Stimulated activated CD4-positive, alpha-beta T cell treated with anti-CD3 and anti-CD28 coated beads, Interleukin-4, amount 100 ng/mL, for 48 hours (primary cell): ENCODE measurements around the gene SERPINB1.
"Not testable (repeated sequence)": the region's sequence is repeated elsewhere in the genome, so short reads cannot be mapped to it uniquely, and the experiment has no call there.

Source experiments
- DNase-seq, 2 donors: peaks; one replicate each; pipeline ENCODE4 v3.0.0-alpha.2; 2020; ENCODE audit warnings: low read depth in 2 of 2

Gene SERPINB1

DNA sequence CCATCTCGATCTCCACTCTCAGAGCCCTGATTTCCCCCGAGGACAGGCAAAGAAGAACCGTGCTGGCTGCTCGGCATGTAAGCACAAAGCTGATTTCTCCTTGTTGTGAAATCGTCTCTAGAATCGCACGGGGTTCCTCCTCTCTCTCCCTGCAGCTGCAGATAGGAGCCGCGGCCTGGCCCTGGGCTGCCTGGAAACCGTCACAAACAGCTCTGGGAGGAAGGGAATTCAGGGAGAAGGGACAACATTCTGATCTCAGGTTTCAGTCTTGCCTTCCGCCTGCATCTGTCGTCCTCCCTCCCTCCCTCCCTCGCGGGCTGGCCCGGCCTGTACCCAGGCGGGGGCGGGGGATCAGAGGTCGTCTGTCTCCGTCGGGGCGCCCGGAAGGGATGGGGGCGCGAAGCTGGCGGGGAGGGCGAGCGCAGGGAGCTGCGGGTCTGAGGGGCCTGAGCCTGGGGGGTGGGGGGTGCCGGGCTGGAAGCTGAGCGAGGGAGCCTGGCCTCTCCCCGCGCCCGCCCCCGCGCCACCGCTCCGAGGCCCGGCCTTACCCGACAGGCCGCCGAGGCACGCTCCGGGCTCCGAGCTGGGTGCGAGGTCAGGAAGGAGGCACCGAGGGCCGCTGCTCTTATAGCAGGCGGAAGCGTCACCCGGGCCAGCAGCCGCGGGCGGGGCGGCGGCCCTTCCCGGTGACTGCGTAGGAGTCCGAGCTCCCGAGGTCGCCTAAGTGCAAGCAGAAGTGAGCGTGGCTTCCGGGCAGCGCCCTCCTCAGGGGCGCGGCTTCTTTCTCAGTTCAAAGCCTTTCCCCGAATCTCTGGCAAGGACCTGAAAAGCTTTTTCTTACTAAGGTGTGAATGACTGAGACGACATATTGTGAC is at the start of gene SERPINB1:
TSS of gene SERPINB1 (minus strand) at position 600 of the 875 bp plus-strand sequence. CDS start 1,277 bp downstream, outside the sequence.
- peak; percentile 79 to 85 for DNase-seq

DNA sequence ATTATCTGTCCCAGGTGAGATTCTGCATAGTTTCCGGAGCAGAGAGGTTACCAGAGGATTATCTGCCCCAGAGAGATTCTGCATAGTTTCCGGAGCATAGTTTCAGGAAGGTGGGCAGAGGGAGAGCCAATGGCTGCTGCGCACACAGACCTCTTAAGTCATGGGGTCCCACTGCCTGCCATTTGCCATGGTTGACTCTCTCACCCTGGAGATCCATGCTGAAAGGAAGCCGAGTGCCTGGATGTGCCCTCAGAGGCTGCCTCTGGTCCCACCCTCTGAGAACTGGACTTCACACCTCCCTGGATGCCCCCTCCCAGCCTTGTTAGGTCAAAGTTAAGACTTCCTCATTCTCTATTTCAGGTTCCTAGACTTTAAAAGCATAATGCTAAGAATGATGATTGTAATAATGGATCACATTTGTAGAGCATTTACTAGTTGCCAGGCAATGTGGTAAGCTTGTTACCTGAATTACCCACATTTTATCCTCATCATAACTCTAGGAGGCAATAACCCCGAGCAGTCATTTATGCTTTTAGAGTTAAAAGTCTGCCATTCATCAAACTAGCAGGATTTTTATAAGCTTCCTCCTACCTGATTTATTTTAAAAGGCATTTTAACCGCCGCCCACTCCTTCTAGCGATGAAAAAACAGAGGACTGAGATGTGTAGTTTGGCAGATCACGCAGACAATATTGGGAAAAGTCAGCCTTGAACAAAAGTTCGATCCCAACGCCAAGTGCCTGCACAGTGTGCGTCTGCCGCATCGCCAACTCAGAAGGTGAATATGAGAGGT is 49.5 kb upstream of the SERPINB1 start:
- DNase-seq = no peak

DNA sequence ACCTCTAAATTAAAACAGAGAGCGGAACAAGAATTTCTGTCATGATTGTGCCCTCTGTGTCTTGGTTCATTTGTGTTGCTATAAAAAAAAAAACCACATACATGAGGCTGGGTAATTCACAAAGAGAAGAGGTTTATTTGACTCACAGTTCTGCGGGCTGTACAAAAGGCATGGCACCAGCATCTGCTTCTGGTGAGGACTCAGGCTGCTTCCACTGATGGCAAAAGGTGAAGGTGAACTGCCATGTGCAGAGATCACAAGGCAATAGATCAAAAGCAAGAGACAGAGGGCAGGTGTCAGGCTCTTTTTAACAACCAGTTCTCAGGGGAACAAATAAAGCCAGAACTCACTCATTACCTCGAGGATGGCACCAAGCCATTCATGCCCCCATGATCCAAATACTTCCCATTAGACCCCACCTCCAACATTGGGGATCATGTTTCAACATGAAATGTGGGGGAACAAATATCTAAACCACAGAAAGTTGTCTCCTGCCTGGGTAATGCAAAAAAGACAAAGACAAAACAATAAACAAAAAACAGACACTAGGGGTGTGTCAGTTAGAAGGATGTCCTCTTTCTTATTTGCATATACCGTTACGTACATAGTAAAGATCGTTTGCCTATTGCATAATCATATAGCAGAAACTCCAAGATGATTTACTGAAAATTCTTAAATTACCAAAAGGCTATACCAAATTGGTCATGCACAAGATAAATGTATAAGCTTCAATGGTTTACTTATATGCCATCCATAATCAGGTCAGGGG is 44.5 kb upstream of the SERPINB1 start:
- no peak for DNase-seq

DNA sequence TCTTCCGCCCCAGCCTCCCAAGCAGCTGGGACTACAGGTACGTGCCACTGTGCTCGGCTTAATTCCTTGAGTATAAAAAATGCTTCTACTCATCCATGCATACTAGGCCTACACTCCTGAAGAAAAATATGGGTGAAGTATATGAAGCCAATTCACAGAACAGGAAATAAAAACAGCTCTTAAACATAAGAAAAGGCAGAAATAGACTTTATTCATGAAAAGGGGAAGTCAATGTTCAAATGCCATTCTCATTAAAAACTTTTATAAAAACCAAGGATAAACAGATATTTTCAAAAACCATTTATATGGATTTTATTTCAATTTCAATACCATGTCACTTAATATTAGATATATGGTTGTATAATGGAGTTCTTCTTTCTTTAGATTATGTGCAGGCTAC is 43.1 kb upstream of the SERPINB1 start:
- no peak for DNase-seq

DNA sequence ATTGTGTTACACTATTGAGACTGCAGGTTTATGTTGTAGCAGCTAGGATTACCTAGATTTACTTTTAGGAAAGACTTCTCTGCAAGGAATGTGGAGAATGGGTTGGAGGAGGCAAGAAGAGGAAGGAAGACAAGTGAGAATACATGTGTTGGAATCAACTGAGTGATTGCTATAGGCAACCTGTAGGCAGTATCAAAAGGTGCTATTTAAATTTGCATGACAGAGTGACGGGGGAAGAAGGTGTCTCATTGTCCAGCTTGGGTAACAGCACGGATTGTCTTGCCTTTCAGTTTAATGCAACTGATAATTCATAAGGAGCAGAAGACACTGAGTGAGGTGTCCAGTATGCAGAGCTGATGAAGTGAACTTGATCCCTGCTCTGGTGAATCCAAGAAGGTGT is 42.0 kb upstream of the SERPINB1 start:
- no peak for DNase-seq

DNA sequence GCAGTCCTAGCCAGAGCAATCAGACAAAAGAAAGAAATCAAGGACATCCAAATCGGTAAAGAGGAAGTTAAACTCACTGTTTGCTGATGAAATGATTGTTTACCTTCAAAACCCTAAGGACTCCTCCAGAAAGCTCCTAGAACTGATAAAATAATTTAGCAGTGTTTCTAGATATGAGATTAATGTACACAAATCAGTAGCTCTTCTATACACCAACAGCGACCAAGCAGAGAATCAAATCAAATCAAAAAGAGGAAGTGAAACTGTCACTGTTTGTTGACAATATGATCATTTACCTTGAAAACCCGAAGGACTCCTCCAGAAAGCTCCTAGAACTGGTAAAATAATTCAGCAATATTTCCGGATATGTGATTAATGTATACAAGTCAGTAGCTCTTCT is 39.8 kb upstream of the SERPINB1 start:
- no peak for DNase-seq

DNA sequence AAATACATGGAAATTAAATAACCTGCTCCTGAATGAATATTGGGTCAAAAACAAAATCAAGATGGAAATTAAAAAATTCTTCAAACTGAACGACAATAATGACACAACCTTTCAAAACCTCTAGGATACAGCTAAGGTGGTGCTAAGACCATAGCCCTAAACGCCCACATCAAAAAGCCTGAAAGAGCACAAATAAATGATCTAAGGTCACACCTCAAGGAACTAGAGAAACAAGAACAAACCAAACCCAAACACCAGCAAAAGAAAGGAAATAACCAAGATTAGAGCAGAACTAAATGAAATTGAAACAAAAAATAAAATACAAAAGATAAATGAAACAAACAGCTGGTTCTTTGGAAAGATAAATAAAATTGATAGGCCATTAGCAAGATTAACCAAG is 38.5 kb upstream of the SERPINB1 start:
- not testable (repeated sequence) for DNase-seq

DNA sequence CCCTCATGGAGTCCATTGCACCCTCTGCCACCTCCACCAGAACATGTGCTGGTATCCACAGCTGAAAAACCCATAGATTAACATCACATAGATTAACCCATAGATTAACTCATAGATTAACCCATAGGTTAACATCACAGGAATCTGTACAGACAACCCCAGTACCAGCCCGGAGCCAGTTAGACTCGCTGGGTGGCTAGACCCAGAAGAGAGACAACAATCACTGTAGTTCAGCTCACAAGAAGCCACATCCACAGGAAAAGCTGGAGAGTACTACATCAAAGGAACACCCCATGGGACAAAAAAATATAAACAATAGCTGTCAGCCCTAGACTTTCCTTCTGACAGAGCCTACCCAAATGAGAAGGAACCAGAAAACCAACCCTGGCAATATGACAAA is 36.3 kb upstream of the SERPINB1 start:
- DNase-seq = no peak

DNA sequence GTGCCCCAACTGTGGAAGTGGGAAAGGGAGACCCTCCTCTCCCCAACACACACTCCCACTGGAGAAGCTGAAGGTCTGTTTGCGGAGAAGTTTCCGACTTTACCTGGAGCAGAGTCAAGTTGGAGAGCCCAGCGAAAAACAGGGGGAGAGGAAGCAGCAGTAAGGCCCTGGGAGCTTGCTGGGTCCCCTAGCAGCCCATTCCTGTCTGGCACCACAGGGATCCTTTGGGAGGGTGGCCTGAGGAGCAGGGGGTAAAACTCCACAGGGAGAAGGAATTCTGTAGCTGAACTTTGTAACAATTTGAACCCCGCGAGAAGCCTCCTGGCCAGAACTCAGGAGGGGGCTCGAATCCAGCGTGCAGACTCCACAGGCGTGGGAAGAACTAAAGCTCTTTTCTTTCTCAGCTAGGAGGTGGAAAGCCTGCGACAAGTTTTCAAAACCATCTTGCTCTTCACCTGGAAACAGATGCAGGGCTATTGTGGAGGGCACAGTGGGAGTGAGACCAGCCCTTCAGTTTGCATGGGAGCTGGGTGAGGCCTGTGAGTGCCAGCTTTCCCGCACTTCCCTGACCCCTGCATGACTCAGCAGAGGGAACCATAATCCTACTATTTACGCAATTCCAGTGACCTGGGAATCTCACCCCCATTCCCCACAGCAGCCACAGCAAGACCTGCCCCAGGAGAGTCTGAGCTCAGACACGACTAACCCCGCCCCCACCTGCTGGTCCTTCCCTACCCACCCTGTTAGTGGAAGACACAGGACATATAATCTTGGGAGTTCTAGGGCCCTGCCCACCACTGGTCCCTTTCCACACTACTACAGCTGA is 35.6 kb upstream of the SERPINB1 start:
- no peak for DNase-seq

DNA sequence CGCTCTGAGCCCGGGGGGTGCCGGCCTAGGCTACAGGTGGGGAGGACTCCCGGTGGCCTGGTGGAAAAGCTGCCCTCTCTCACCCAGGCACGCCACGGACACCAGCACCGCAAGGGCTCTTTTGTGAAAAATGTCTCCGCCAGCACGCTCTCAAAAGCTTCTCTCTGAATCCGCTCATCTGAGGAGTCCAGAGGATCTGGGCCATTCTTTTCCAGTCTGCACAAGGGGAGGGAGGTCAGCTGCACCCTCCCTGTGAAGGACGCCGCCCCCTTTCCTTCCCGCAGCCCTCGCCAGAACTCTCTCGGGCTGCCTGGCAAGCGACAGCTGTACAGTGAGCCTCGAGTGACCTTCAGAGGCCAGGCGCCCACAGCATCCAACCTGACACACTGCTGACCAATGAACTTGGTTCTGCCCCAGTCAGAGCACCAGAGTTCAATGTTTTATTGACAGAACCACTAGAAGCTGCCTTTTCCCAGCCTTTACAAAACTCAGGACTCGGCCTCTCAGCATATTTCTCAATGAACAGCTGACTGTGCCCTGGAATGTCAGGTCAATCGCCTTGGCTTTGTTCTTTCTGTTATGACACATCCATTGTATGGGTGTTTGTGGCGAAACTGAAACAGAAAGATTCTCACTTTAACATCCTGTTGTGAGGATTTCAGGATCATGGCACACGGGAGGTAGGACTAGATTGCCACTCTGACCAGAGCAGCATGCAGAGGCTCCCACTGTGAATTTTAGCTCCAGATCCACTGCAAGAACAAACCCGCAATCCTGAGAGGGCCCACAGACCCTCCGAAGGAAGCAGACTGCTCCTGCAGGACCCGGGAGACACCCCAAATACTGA is 34.8 kb upstream of the SERPINB1 start:
- no peak for DNase-seq

DNA sequence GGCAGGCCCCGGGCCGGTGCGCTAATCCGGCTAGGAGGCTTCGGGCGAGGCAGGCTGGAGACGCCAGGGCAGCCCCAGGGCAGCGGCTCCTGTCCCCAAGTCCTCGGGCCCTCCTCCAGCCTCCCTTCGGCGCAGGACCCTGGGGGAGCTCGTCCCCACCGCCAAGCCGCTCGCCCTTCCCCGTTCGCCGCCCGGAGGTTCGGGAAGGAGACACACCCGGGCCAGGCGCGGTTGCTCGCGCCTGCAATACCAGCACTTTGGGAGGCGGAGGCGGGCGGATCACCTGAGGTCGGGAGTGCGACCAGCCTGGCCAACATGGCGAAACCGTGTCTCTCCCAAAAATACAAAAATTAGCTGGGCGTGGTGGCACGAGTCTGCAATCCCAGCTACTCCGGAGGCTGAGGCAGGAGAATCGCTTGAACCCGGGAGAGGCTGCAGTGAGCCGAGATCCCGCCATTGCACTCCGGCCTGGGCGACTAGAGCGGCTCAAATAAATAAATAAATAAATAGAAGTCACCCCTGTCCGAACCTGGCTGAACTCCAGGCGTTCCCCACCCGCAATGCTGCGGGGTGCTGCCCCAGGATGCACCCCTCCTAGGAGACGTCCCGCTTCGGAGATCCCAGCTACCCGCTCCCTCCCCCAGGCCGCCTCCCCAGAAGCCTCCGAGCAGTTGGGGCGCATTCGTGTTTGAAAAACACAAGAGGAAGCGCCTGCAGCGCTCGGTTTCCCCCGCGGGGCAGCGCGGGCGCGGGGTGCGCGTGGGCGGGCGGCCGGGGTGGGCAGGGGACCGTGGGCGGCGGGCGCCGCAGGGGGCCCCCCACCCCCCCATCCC is 33.9 kb upstream of the SERPINB1 start:
- no peak for DNase-seq

DNA sequence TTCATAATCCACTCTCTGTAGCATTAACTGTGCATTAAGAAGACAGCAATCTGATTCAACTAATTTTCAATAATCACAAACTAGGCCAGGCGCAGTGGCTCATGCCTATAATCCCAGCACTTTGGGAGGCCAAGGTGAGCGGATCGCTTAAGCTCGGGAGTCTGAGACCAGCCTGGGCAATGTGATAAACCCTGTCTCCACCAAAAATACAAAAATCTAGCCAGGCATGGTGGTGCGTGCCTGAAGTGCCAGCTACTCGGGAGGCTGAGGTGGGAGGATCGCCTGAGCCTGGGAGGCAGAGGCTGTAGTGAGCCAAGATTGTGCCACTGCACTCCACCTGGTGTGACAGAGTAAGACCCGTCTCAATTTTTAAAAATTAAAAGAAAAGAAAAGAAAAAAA is 32.0 kb upstream of the SERPINB1 start:
- no peak for DNase-seq

DNA sequence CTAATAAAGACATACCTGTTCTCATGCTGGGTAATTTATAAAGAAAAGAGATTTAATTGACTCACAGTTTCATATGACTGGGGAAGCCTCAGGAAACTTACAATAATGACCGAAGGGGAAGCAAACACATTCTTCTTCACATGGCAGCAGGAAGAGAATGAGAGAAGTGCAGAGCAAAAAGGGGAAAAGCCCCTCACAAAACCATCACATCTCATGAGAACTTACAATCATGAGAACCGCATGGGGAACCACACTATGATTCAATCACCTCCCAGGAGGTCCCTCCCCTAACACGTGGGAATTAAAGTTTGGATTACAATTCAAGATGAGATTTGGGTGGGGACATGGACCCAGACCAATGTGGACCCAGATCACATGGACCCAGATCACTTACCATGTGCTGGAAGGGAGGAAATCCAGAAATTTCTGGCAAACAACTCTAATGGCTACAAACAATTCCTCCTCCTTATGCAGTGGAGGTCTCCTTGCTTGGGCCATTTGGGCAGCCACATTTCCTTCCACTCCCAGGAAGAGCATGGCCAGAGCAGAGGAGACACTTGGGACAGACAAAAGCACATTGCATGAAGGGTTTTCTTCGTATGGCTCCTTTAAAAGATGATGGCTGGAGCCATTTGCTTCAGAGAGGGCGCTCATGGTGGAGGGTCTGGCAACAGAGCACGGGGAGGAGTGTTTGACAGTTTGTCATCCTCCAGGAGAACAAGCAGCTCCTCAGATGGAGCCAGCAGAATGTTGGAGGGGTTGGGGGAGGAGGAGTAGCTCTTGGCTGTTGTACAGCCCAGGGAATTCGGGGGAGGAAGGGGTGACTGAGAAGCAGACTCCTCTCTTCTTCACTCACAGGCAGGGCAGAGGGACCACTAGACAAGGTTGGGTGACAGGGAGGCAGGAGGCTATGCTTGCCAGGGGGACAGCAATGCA is 31.0 kb upstream of the SERPINB1 start:
- DNase-seq = no peak

DNA sequence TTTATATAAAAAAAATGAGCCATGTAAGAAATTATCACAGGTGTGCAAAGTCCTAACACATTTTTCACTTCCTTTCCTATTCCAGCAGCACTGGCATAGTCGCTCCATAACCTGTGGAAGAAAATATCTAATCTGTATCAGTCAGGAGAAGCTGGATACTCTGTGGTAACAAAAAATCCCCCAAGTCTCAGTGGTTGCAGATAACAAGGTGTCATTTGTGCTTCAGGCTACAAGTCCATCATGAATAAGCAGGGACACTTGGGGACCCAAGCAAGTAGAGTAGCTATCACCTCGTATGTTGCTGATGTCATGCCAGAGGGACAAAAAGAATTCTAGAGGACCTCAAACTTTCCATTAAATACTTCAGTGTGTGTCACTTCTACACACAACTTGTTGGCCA is 30.3 kb upstream of the SERPINB1 start:
- DNase-seq = no peak

DNA sequence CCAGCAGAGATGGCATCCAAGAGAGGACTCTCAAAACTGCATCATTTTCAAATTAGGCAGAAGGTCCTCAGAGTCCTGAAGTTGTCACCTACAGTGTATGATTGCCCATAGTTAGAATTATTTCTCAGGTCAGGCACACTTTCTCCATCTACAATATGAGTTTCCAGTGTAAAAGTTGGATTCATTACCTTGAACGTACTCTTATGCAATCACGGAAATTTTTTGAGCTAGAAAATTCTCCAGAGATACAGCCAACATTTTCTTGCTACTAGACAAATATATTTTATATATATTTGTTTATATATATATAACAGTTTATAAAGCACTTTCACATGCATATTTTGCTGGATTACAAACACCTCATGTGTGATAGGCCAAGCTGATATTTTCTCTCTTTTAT is 29.4 kb upstream of the SERPINB1 start:
- no peak for DNase-seq

DNA sequence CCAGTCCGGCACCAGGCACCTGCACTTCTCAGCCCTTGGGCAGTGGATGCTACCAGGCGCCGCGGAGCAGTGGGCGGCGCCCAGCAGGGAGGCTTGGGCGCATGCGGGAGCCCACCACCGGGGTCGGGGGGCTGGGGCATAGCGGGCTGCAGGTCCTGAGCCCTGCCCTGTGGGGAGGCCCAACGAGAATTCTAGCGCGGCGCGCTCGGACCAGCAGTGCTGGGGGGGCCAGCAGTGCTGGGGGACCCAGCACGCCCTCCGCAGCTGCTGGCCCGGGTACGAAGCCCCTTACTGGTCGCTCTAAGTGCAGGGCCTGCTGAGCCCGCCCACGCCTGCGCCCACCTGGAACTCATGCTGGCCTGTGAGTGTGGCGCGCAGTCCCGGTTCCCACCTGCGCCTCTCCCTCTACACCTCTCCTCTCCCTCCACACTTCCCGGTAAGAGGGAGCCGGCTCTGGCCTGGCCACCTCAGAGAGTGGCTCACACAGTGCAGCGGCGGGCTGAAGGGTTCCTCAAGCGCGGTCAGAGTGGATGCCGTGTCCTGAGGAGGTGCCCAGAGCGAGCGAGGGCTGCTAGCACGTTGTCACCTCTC is 28.5 kb upstream of the SERPINB1 start:
- DNase-seq = no peak

DNA sequence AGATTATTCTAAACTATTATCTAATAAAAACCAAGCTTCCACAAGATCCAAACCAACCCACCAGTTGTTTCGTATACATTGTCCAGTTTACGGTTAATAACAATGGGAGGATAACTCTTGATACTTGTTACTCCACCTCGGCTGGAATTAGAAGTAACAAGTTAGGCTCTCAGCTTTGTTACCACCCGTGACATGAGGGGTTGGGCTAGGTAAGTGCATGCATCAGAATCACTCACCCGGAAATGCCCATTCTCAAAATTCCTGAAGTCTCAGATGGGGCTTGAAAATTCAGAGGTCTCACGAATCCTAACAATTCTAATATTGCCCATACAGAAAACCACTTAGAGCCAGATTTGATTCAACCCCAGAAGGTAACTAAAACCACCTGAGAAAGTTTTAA is 27.0 kb upstream of the SERPINB1 start:
- no peak for DNase-seq
